K562 (cell line): Measurements from ENCODE around the gene FKRP.

Source experiments
- BDP1 ChIP-seq: IDR thresholded peaks from 3 replicates; pipeline ENCODE4 v1.6.1; 2011; ENCODE audit not compliant: insufficient read length, insufficient read depth
- BHLHE40 ChIP-seq: IDR thresholded peaks from 2 replicates; pipeline ENCODE4 v1.6.1; 2011; ENCODE audit warnings: low read length, improper control_type of control experiment
- CBX2 ChIP-seq: fragments of 200-600 bp; sonication (generic); IDR thresholded peaks from one replicate; pipeline ENCODE4 v1.6.1; 2012; ENCODE audit warnings: mild to moderate bottlenecking, low read length, inconsistent platforms; ENCODE audit not compliant: insufficient read depth, poor library complexity, severe bottlenecking
- CHD7 ChIP-seq: fragments of 200-600 bp; sonication (generic); IDR thresholded peaks from one replicate; pipeline ENCODE4 v1.6.1; 2012; ENCODE audit warnings: mild to moderate bottlenecking, low read depth, low read length, inconsistent platforms
- FOXK2 ChIP-seq, 2 experiments: fragments of 450-650 bp; IDR thresholded peaks in 1 of 2; conservative IDR thresholded peaks in 1 of 2; 2 replicates each; pipeline ENCODE4 v1.6.1; 2016; ENCODE audit warnings: low read depth in 2 of 2, mild to moderate bottlenecking in 1 of 2
- MTF1 ChIP-seq: fragments of 250-450 bp; sonication (Bioruptor Pico); IDR thresholded peaks from 2 replicates; pipeline ENCODE4 v1.9.0; 2021; ENCODE audit warnings: moderate library complexity, mild to moderate bottlenecking, inconsistent platforms, borderline replicate concordance
- POLR2AphosphoS5 ChIP-seq: IDR thresholded peaks from 2 replicates; pipeline ENCODE4 v1.6.1; 2011; ENCODE audit warnings: mild to moderate bottlenecking, low read depth, low read length, moderate library complexity; ENCODE audit not compliant: control insufficient read depth, insufficient read depth
- SMC3 ChIP-seq: conservative IDR thresholded peaks from 2 replicates; pipeline ENCODE4 v1.6.1; 2011; ENCODE audit warnings: low read depth, low read length, improper control_type of control experiment; ENCODE audit not compliant: insufficient read depth
- USF1 ChIP-seq: sonication (generic); formaldehyde crosslinking; IDR thresholded peaks from 2 replicates; pipeline ENCODE4 v1.9.0; 2022; ENCODE audit warnings: mild to moderate bottlenecking, missing genetic modification reagents
- ZNF282 ChIP-seq: sonication (generic); formaldehyde crosslinking; IDR thresholded peaks from 2 replicates; pipeline ENCODE4 v1.8.1; 2023; ENCODE audit warnings: missing genetic modification reagents
- ZSCAN29 ChIP-seq: fragments of 450-650 bp; IDR thresholded peaks from 2 replicates; pipeline ENCODE4 v1.6.1; 2017
- TF ChIP-seq, protein P1 (sequence below), 3 experiments: IDR thresholded peaks in 2 of 3; conservative IDR thresholded peaks in 1 of 3; 2 replicates each; pipeline ENCODE4 v1.5.1; 2011 to 2012; ENCODE audit warnings: low read length in 3 of 3, mild to moderate bottlenecking in 3 of 3, control low read depth in 2 of 3, improper control_type of control experiment in 1 of 3, inconsistent platforms in 1 of 3, low read depth in 1 of 3, mixed read lengths in 1 of 3, moderate library complexity in 1 of 3; ENCODE audit not compliant: insufficient read depth in 2 of 3

- TF ChIP-seq, protein P1, sequence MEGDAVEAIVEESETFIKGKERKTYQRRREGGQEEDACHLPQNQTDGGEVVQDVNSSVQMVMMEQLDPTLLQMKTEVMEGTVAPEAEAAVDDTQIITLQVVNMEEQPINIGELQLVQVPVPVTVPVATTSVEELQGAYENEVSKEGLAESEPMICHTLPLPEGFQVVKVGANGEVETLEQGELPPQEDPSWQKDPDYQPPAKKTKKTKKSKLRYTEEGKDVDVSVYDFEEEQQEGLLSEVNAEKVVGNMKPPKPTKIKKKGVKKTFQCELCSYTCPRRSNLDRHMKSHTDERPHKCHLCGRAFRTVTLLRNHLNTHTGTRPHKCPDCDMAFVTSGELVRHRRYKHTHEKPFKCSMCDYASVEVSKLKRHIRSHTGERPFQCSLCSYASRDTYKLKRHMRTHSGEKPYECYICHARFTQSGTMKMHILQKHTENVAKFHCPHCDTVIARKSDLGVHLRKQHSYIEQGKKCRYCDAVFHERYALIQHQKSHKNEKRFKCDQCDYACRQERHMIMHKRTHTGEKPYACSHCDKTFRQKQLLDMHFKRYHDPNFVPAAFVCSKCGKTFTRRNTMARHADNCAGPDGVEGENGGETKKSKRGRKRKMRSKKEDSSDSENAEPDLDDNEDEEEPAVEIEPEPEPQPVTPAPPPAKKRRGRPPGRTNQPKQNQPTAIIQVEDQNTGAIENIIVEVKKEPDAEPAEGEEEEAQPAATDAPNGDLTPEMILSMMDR (IDR thresholded peaks at IDR 0.05 in 2 of 3, conservative IDR thresholded peaks at IDR 0.05 in 1 of 3; ENCODE audit: insufficient read depth in 2 of 3, low read depth in 1 of 3, low read length in 3 of 3) = no peak
- TF ChIP-seq FOXK2 (conservative IDR thresholded peaks at IDR 0.05 in 1 of 2, IDR thresholded peaks at IDR 0.05 in 1 of 2; ENCODE audit: low read depth in 2 of 2) (no peak), POLR2AphosphoS5 (no peak), BHLHE40 (no peak), CBX2 (no peak), ZSCAN29 (no peak), ZNF282 (CRISPR knock-in tag) (no peak), BDP1 (no peak), MTF1 (CRISPR knock-in tag) (no peak), SMC3 (no peak), CHD7 (no peak), USF1 (CRISPR knock-in tag) (no peak)
These were observed 8.1 kb upstream of the FKRP start for GRCh38 chr19:46737761-46738171.
